ENCODE measurements around the gene ACSL1.

ACSL1 gene

DNA sequence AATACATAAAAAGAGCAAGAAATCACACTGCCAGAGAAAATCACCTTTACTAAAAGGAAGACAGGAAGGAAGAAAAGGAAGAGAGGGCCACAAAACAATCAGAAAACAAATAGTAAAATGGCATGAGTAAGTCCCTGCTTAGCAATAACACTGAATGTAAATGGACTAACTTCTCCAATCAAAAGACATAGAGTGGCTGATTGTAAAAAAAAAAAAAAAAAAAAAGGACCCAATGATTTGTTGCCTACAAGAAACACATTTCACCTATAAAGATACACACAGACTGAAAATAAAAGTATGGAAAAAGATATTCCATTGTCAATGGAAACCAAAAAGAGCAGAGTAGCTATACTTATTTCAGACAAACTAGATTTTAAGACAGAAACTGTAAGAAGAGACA, 104.5 kb downstream of the ACSL1 start:
- no peak for DNase-seq (ENCODE audit: low read depth in 2 of 2)

DNA sequence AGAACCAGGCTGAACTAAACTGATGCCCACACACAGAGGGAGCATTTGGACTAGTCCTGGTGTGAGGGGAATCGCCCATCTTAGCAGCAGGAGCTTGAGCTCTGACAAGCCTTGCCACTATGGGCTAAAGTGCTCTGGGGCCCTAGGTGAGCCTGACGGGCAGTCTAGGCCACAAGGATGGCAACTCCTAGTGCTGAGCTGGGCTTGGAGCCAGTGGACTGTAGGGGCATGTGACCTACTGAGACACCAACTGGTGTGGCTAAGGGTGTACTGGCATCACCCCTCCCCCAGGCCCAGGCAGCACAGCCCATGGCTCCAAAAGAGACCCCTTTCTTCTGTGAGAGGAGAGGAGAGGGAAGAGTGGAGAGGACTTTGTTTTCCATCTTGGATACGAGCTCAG, 106.4 kb downstream of the ACSL1 start:
- DNase-seq (ENCODE audit: low read depth in 2 of 2): no peak

DNA sequence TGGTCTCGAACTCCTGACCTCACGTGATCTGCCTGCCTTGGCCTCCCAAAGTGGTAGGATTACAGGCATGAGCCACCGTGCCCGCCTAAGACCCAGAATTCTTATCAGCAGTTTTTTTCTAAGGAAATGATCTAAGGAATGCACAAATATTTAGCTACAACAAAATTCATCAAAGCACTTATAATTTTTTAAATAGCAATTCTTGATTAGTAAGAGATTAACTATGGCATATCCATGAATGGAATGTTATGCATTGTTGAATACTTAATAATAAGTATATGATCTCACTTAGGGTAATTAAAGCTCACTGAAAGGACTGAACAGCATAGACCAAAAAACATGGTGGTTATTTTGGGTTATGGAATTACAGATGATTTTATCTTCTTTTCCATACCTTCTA, 110.2 kb downstream of the ACSL1 start:
- DNase-seq (ENCODE audit: low read depth in 2 of 2): no peak

DNA sequence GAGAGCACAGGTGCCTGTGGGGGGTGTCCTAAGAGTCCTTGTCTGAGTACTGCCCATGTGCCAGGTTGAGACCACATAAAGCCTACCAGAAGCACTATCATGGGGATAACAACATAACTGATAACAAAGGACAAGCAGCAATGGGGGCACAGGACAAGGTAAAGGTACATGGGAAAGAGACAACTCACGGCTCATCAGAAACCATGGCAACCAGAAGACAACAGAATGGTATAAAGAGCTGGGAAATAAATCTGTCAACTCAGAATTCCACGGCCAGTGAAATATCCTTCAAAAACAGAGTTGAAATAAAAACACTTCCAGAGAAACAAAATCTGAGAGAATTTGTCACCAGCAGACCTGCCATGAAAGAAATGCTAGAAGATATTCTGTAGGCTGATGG, 111.9 kb downstream of the ACSL1 start:
- DNase-seq (ENCODE audit: low read depth in 2 of 2): no peak

DNA sequence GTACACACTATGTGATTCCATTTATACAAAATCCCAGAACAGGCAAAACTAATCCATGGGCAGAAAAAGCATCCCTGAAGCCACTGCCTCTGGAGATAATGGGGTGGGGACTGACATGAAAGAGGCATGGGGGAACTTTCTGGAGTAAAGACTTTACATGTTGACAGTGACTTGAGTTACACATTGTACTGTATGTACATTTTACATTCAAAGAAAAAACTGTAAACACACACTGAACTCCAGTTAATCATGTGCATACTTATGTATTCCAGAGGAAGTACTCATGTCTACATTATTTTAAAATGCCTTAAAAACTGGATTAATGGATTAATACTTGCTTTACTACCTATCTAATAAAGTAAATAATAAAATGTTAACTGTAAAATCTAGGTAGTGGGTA, 113.4 kb downstream of the ACSL1 start:
- DNase-seq (ENCODE audit: low read depth in 2 of 2): no peak

DNA sequence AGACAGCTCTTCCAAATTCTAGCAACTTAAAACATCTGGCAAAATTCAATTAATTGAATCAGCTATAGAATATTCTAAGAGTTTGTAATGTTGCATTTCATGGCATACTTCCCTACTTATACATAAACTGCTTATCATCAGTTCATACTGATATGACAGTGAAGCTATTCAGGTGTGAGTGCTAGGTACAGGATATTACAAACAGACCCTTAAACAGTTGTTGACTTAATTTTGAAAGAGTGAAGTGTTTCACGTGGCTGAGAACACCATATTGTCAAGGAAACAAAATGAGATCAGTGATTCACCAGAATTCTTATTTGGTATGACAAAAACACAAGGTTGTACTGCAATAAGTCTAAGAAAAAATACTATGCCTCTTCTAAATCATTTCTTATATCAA, 119.3 kb downstream of the ACSL1 start:
- no peak for DNase-seq (ENCODE audit: low read depth in 2 of 2)

DNA sequence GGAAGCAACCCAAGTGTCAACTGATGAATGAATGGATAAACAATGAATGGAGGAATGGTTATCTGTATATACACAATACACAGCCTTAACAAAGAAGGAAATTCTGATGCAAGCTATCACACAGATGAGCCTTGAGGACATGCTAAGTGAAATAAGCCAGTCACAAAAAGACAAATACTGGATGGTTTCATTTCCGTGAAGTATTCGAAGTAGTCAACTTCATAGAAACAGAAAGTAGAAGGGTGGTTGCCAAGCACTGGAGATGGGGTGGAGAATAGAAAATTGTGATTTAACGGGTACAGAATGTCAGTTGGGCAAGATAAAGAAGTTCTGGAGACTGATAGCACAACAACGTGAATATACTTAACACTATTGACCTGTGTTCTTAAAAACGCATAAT, 120.1 kb downstream of the ACSL1 start:
- DNase-seq (ENCODE audit: low read depth in 2 of 2): no peak
